Vagina (tissue), 2 donors: Measurements from ENCODE around the gene APOB.

Experiments
- POLR2A ChIP-seq, 2 donors: fragments of 450-650 bp; IDR thresholded peaks; one replicate each; pipeline ENCODE4 v1.6.1; 2017; ENCODE audit warnings: antibody characterized with exemption in 2 of 2, mild to moderate bottlenecking in 2 of 2, moderate library complexity in 2 of 2
- POLR2AphosphoS5 ChIP-seq, 2 donors: sonication (generic); formaldehyde crosslinking; IDR thresholded peaks; one replicate each; pipeline ENCODE4 v1.9.0; 2017; ENCODE audit warnings: antibody characterized with exemption in 2 of 2, mild to moderate bottlenecking in 2 of 2, low read depth in 1 of 2; ENCODE audit not compliant: insufficient read depth in 1 of 2
- TF ChIP-seq, protein P1 (sequence below), 3 experiments: fragments of 450-650 bp in 2 of 3; fragments of 200-600 bp in 1 of 3; sonication (generic) in 1 of 3; IDR thresholded peaks; one replicate each; pipeline ENCODE4 v1.5.1; 2017 to 2019; ENCODE audit warnings: antibody characterized with exemption in 3 of 3, mild to moderate bottlenecking in 2 of 3, moderate library complexity in 2 of 3

DNA sequence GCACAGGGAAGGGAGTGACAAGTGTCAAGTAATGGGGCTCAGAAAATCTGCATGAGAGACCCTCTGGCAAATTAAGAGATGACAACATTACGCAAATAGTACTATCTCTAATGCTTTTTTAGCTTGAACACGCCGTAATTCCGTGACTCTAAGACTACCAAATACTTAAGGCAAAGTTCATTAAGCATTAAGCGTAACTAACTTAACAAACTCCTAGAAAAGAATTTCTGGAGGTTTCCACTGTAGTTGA is 1.2 kb downstream of the APOB start:
- TF ChIP-seq, protein P1, sequence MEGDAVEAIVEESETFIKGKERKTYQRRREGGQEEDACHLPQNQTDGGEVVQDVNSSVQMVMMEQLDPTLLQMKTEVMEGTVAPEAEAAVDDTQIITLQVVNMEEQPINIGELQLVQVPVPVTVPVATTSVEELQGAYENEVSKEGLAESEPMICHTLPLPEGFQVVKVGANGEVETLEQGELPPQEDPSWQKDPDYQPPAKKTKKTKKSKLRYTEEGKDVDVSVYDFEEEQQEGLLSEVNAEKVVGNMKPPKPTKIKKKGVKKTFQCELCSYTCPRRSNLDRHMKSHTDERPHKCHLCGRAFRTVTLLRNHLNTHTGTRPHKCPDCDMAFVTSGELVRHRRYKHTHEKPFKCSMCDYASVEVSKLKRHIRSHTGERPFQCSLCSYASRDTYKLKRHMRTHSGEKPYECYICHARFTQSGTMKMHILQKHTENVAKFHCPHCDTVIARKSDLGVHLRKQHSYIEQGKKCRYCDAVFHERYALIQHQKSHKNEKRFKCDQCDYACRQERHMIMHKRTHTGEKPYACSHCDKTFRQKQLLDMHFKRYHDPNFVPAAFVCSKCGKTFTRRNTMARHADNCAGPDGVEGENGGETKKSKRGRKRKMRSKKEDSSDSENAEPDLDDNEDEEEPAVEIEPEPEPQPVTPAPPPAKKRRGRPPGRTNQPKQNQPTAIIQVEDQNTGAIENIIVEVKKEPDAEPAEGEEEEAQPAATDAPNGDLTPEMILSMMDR (IDR thresholded peaks at IDR 0.05) = no peak
- TF ChIP-seq POLR2A (IDR thresholded peaks at IDR 0.05) (no peak), POLR2AphosphoS5 (IDR thresholded peaks at IDR 0.05; ENCODE audit: insufficient read depth in 1 of 2, low read depth in 1 of 2) (no peak)
